Ovary (tissue), 9 donors: ENCODE data around the gene HEPACAM. TPM values are rescaled to one million over a fixed set of nuclear protein-coding genes. Genes with fewer than 3 reads are reported as not detected.

ENCODE experiments used
- DNase-seq, 5 donors: peaks; one replicate each; pipeline ENCODE4 v3.0.0-alpha.2; 2019 to 2020
- H3K27ac ChIP-seq, 2 donors: fragments of 200-600 bp; one replicate each; pipeline versions ENCODE4 v1.5.1 to v1.8.0; 2019 to 2022
- H3K27me3 ChIP-seq: fragments of 200-600 bp; one replicate; pipeline ENCODE4 v1.8.0; 2022
- H3K36me3 ChIP-seq: fragments of 200-600 bp; sonication (generic); one replicate; pipeline ENCODE4 v1.5.1; 2019
- H3K4me1 ChIP-seq: one replicate; pipeline ENCODE4 v1.8.1; 2013; ENCODE audit warnings: mild to moderate bottlenecking, moderate library complexity; ENCODE audit not compliant: insufficient read depth
- H3K4me3 ChIP-seq: fragments of 200-600 bp; sonication (generic); one replicate; pipeline ENCODE4 v1.5.1; 2017
- H3K9me3 ChIP-seq, 2 donors: fragments of 200-600 bp in 1 of 2; sonication (generic) in 1 of 2; one replicate each; pipeline versions ENCODE4 v1.5.1 to v1.8.1; 2013 to 2019; ENCODE audit warnings: mild to moderate bottlenecking in 1 of 2, moderate library complexity in 1 of 2
- EP300 ChIP-seq: sonication (generic); formaldehyde crosslinking; IDR thresholded peaks from one replicate; pipeline ENCODE4 v1.6.1; 2017; ENCODE audit warnings: antibody characterized with exemption
- POLR2A ChIP-seq: fragments of 450-650 bp; IDR thresholded peaks from one replicate; pipeline ENCODE4 v1.6.1; 2017; ENCODE audit warnings: antibody characterized with exemption, mild to moderate bottlenecking, moderate library complexity
- WGBS, 3 donors: extraction: QIAGEN DNeasy Blood & Tissue Kit in 1 of 3; methylation state at CpG; one replicate each; pipeline versions ENCODE4 v1.1.5 to v1.1.7; 2013 to 2017; 5-methylcytosine and 5-hydroxymethylcytosine counted together
- intact Hi-C, 4 donors: fragments of 100-400 bp; cut with DNase I; formaldehyde crosslinking; loops; one replicate each; pipeline versions ENCODE4 v1.11.0 to v1.15.1; 2022 to 2023
- polyA plus RNA-seq, 2 donors: library from polyadenylated mRNA; stranded (reverse); fragments of 200-250 nt in 1 of 2; fragments of 350-450 nt in 1 of 2; fragmentation: Illumina TruSeq in 1 of 2; extraction: RNeasy Lipid Tissue Mini Kit (QIAGEN cat#74804) in 1 of 2; gene quantifications; one replicate each; pipeline ENCODE4 v1.2.3, GENCODE V29; 2013 to 2014
- total RNA-seq, 7 donors: library from RNA; depleted of rRNA in 2 of 7; stranded (reverse); fragments of >200 nt in 2 of 7; fragmentation: NEBNext Ultra II Directional in 3 of 7; extraction: Animal tissue kit (Norgen Biotek cat#: 25700) in 3 of 7; gene quantifications; one replicate each; pipeline versions ENCODE4 v1.1.0 to v1.2.4, GENCODE V29; 2016 to 2023
- TF ChIP-seq, protein P1 (sequence below), 3 donors: fragments of 450-650 bp in 2 of 3; fragments of 200-600 bp in 1 of 3; IDR thresholded peaks; one replicate each; pipeline versions ENCODE4 v1.5.1 to v1.8.0; 2016 to 2022; ENCODE audit warnings: antibody characterized with exemption in 3 of 3, mild to moderate bottlenecking in 1 of 3
- donor health status: DM: no; HTN: no; CAD: no; lungs with moderate emphysema.
- donor health status: DM: no; HTN: no; CAD: no.
- donor health status: Bipolar disorder and iron deficiency.
- donor health status: DM: yes; HTN: yes; CAD: no.
- donor health status: DM: no; HTN: no; CAD: no.
- donor health status: DM: yes; HTN: yes; CAD: no.

Gene HEPACAM
- total and polyA plus RNA-seq, 9 donors, result 0.10 to 0.13 (median 0.10) TPM; not detected in 6

DNA sequence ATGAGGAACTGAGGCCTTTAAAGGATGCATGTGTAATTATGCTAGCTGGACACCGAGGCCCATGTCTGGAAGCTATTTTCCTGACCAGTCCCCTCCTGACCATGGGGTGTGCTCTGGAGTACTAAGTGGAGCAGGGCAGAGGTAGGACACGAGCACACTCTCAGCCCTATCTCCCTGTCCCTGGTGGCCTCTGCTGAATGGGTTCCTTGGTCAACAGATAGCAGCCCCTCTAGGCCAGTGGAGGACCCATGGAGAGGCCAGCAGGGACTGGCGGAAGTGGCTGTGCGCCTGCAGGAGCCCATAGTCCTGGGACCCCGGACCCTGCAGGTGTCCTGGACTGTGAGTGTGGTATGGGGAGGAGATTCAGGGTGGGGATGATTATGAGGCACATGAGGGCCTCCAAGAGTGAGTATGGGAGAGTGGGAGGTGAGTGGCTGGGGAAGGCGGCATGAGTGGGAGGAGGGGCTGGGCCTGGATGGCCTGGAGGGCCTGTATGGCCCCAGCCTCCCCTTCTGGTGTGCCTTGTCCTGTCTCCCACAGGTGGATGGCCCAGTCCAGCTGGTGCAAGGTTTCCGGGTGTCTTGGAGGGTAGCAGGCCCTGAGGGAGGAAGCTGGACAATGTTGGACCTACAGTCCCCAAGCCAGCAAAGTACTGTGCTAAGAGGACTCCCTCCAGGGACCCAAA, 61.1 kb downstream of the HEPACAM start:
- Histone ChIP-seq H3K4me1 (peaks cover 6% of the 10 kb centered on the region), H3K9me3 (no peaks in the 10 kb centered on the region), H3K36me3 (no peaks in the 10 kb centered on the region), H3K27ac (no peak overlapping the region), H3K27me3 (no peaks in the 10 kb centered on the region), H3K4me3 (no peak overlapping the region)
- 89 to 93% (median 92%) methylated on average over 7 of the region's 7 CpGs for WGBS, 3 donors
- peak in 2 of 5 donors; percentile 17 to 34 for DNase-seq
- TF ChIP-seq POLR2A (no peak), EP300 (no peak)
- TF ChIP-seq, protein P1, sequence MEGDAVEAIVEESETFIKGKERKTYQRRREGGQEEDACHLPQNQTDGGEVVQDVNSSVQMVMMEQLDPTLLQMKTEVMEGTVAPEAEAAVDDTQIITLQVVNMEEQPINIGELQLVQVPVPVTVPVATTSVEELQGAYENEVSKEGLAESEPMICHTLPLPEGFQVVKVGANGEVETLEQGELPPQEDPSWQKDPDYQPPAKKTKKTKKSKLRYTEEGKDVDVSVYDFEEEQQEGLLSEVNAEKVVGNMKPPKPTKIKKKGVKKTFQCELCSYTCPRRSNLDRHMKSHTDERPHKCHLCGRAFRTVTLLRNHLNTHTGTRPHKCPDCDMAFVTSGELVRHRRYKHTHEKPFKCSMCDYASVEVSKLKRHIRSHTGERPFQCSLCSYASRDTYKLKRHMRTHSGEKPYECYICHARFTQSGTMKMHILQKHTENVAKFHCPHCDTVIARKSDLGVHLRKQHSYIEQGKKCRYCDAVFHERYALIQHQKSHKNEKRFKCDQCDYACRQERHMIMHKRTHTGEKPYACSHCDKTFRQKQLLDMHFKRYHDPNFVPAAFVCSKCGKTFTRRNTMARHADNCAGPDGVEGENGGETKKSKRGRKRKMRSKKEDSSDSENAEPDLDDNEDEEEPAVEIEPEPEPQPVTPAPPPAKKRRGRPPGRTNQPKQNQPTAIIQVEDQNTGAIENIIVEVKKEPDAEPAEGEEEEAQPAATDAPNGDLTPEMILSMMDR (IDR thresholded peaks at IDR 0.05), result no peak
- intact Hi-C loops, result loop anchor here (2.0 to 10.0 kb wide), 5 partner anchors 70 to 240 kb away; partner anchors contain the start of genes CCDC15 (in 2 of the 4) and TMEM218 (in 1 of the 4)

DNA sequence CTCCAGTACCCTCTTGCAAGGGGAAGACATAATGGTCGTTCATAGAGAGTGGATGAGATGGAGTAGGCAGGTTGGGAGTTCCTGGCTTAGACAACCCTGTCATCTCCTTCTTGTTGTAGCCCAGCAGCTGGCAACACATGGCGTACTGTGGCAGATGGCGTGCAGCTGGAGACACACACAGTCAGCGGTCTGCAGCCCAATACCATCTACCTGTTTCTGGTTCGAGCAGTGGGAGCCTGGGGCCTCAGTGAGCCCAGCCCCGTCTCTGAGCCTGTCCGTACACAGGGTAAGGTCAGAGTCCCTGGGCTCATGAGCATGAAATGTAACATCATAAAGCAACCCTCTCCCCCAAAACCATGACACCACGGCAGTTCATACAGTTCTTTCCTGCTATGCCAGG, 61.9 kb downstream of the HEPACAM start:
- H3K27me3 ChIP-seq, result no peaks in the 10 kb centered on the region
- H3K9me3 ChIP-seq, result no peaks in the 10 kb centered on the region
- TF ChIP-seq, protein P1 (IDR thresholded peaks at IDR 0.05), result no peak
- TF ChIP-seq EP300 (no peak), POLR2A (no peak)
- H3K36me3 ChIP-seq, result no peaks in the 10 kb centered on the region
- WGBS, 3 donors, result 80 to 85% (median 84%) methylated on average over 8 of the region's 8 CpGs
- intact Hi-C loops, result loop anchor here in 3 of 4 donors (2.0 to 10.0 kb wide), 4 partner anchors 71 to 241 kb away; partner anchors contain the start of genes CCDC15 (in 1 of the 3) and TMEM218 (in 1 of the 3)
- H3K4me1 ChIP-seq, result peaks cover 6% of the 10 kb centered on the region
- peak in 1 of 5 donors; percentile 8 for DNase-seq
- H3K4me3 ChIP-seq, result no peak overlapping the region
- H3K27ac ChIP-seq, result no peak overlapping the region

DNA sequence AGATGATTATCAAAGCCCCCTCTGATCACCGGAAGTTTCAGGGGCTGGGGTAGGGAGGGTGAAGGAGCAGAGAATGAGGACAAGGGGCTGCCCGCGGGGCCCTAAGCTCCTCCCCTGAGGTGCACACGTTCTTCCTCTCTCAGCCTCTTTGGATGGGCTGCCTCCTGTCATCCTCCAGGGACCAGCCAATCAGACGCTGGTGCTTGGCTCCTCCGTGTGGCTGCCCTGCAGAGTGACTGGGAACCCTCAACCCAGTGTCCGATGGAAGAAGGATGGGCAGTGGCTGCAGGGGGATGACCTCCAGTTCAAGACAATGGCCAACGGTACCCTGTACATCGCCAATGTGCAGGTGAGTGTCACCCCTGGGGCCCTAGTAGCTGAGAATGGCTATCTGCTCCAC, 63.1 kb downstream of the HEPACAM start:
- TF ChIP-seq, protein P1 (IDR thresholded peaks at IDR 0.05), result no peak
- TF ChIP-seq POLR2A (no peak), EP300 (no peak)
- Histone ChIP-seq H3K4me3 (no peak overlapping the region), H3K4me1 (peaks cover 6% of the 10 kb centered on the region), H3K9me3 (no peaks in the 10 kb centered on the region), H3K36me3 (no peaks in the 10 kb centered on the region), H3K27me3 (peaks cover 3% of the 10 kb centered on the region), H3K27ac (no peak overlapping the region)
- intact Hi-C loops, result loop anchor here in 2 of 4 donors (10.0 kb wide), 3 partner anchors 72 to 242 kb away; partner anchors contain the start of genes CCDC15 (in 1 of the 2) and TMEM218 (in 1 of the 2)
- 20 to 26% (median 22%) methylated on average over 9 of the region's 9 CpGs for WGBS, 3 donors
- DNase-seq, result peak in 1 of 5 donors; percentile 10

DNA sequence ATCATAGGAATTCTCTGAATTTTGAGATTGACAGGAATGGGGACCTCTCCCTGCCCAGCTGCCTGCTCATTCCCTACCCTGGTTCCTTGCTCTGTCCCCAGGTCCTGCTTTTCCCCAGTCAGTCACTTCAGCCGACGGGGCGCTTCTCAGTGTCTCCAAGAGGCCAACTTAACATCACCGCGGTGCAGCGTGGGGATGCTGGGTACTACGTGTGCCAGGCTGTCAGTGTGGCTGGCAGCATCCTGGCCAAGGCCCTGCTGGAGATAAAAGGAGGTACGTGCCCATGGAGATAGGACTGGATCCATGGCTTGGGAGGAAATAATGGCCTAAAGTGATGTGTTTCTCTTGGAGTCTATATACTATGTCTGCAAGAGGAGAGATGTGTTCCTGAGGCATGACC, 63.6 kb downstream of the HEPACAM start:
- H3K9me3 ChIP-seq, result no peaks in the 10 kb centered on the region
- H3K4me1 ChIP-seq, result peaks cover 4% of the 10 kb centered on the region
- peaks cover 4% of the 10 kb centered on the region for H3K27me3 ChIP-seq
- no peaks in the 10 kb centered on the region for H3K36me3 ChIP-seq
- no peak overlapping the region for H3K4me3 ChIP-seq
- WGBS, 3 donors, result 42 to 55% (median 45%) methylated on average over 8 of the region's 8 CpGs
- peak in 1 of 5 donors; percentile 10 for DNase-seq
- H3K27ac ChIP-seq, result no peak overlapping the region
- intact Hi-C loops, result loop anchor here in 2 of 4 donors (10.0 kb wide), 3 partner anchors 73 to 243 kb away; partner anchors contain the start of genes CCDC15 (in 1 of the 2) and TMEM218 (in 1 of the 2)
- TF ChIP-seq EP300 (no peak), POLR2A (no peak)
- TF ChIP-seq, protein P1 (IDR thresholded peaks at IDR 0.05), result no peak
